GM19397 (cell line): ENCODE results near the gene KLC1.

Source experiments
- ATAC-seq: cut with Tn5 transposase; IDR thresholded peaks from one replicate; pipeline ENCODE4 v1.9.1; 2021; ENCODE audit warnings: mild to moderate bottlenecking, moderate library complexity; ENCODE audit not compliant: unreplicated experiment

The KLC1 gene

DNA sequence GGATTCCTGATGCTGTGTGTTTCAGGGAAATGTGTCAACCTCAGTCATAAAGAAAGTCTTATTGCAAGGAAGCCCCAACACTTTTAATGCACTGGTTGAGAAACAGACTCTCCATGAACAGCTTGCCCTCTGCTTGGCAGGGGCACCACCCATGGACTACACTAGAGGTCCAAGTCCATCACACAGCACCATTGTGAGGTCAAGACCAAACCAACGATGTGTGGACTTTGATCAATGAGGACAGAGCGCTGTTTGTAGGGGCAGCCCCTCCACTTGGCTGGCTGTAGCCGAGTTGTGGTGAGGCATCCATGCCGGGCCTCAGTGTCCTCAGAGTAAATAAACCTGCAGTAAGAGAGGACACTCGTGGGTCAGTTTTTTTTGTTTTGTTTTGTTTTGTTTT lies 116.4 kb downstream of the KLC1 start:
- ATAC-seq, result no peak

GRCh38 chr14:103746701-103747100 lies 117.7 kb downstream of the KLC1 start:
- no peak for ATAC-seq

DNA sequence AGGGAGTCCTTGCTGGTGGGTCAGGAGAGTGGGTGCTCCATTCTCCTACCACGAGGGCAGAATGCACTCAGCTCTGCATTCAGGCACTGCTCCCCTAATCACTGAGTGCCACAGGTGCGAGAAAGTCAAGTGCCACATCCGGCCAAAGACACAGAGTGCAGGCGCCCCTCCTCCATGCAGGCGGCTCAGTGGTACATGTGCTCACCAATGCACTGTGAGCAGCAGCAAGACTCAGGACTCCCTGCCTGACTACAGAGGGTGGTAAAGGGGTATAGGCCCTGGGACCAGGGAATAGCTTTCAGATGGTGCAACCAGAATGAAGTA lies 119.5 kb downstream of the KLC1 start:
- ATAC-seq, result no peak

GRCh38 chr14:103749452-103749851 lies 120.4 kb downstream of the KLC1 start:
- ATAC-seq, result no peak

- no peak for ATAC-seq
Observed at GRCh38 chr14:103749860-103750259, 120.8 kb downstream of the KLC1 start.
